Stimulated activated CD8-positive, alpha-beta memory T cell treated with anti-CD3 and anti-CD28 coated beads, Interleukin-7, amount 100 ng/mL, for 24 hours (primary cell): ENCODE data around the gene SAMD4A.

Experiments
- DNase-seq: peaks from one replicate; pipeline ENCODE4 v3.0.0-alpha.2; 2020; ENCODE audit warnings: low read depth

Gene SAMD4A

DNA sequence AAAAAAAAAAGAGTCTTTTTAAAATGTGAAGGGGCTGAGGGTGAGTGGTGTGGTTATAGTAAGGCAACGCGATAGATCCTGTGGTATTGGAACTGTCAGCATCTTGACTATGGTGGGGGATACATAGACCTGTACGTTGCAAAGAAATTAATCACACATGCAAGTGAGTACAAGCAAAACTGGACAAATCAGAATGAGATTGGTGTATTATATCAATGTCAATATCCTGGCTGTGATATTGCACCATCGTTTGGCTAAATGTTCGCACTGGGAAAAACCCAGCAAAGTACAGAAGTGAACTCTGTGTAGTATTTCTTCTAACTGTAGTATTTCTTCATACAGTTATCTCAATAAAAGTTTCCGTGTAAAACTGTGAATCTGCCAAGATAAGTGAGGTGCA lies 267.8 kb downstream of the SAMD4A start:
- no peak for DNase-seq

DNA sequence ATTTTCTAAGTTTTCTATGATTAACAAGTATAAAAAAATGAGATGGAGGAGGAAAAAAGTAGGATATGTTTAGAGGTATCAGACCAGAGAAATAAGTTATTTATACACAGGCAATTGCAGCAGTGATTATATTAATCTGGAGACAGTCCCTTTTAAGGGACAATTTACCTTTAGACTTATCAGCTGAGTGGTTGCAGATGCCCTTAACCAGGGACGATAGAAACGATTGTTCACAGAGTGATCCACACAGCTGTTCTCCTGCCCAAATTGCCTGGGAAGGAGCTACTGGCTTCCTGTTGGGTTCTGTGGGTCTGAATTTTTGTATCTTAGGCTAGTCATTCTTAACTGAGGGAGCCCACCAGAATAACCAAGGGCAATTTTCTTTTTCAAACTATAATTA lies 269.3 kb downstream of the SAMD4A start:
- no peak for DNase-seq

DNA sequence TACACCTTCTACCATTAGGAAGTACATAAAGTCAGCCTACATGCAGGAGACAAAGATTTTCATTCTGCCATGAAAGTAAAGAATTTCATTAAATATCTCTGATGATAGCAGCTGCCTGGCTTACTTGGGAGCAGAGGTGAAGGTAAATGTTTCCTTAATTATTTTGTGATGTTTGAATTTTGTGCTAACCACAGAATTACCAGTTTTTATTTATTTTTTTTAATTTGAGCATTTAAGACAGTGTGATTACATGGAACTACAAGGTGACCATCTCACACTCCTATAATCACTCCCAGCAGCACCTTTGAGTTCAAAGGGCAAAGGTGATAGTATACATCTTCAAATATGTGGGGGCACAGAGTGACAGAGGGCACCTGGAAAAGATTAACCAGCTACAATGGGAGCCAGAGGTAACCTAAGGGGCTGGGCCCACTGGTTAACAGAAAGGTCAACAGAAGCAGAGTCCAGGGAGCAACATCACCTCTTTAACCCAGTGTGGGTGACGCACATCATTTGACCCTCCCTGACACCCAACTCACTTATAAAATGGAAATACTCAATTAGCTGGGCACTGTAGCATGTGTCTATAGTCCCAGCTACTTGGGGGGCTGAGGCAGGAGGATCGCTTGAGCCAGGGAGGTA lies 270.7 kb downstream of the SAMD4A start:
- no peak for DNase-seq

DNA sequence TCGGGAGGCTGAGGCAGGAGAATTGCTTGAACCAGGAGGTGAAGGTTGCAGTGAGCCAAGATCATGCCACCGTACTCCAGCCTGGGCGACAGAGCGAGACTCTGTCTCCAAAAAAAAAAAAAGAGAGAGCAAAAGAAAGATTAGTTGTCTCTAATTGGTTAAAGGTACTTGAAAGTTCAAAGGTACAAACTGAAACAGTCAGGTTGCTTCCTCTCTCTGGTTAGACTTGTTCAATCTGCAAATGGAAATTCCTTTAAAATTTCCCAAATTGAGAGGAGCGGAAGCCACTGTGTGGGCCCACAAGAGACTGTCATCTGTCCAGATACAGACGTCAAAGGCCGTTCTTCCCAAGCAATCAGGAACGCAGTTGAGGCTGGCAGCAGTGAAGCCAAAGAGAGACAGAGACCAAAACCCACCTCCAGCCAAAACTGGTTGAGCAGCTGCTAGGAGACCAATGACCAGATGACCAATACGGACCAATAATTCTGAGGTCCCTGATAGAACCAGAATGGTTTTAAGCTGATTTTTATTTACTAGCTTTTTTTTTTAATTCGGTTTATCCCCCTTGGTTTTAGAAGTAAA lies 272.1 kb downstream of the SAMD4A start:
- no peak for DNase-seq

DNA sequence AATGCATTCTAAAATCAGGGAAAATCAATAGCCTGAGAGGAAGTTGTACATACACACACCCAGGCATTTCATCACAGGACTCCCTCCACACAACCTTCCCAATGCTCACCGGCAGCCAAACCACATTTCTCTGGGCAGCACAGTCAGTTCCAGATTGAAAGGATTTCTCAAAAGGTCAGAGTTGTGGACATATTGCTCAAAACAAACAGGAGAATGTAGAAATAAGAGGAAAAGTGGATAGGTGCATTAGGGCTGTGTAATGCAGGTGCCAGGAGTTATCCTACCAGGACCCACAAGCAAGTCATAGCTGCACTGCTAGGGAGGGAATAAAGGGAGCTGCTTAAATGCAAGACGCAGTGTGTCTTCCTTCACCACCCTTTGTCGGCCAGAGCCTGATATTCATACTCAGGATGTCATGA lies 272.8 kb downstream of the SAMD4A start:
- DNase-seq, result no peak

DNA sequence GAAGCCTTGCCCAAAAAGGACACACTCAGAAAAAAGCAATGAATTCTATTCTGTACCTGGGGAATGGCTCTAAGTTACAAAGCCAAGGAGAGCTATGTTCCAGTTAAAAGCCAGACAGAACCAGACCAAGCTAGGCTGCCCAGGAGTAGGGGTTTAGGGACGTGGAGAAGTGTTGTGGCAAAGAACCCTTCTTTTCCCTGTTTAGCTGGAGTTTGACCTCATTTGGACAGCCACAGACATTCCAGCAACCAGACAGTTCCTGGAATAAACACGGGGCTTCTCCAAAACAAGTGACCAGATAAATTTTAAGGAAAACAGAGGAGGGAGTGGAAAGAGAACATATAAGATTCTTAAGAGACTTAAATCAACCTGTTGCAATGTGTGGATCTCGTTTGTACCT lies 273.4 kb downstream of the SAMD4A start:
- DNase-seq, result no peak

DNA sequence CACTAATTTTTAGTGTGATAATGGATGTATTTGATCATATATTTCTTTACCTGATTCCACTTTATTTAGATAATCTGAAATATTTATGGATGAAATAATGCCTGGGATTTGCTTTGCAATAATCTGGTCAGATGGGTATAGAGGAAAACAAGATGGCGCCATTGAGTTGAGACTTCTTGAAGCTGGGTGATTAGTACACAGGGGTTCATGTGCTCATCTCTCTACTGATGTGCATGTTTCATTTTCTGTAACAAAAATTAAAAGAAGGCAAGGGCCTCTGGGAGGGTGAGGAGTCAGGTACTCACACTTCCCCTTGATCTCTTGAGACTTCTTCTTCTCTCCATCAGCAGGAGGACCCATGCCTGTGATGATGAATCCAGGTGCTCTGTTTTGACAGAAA lies 273.9 kb downstream of the SAMD4A start:
- no peak for DNase-seq
